ENCODE measurements around the gene ZMYND8. TPM values are rescaled to one million over a fixed set of nuclear protein-coding genes. Genes with fewer than 3 reads are reported as not detected.

The ZMYND8 gene
- total and polyA plus RNA-seq, 9 donors = 12.2 to 18.9 (median 16.0) TPM

- DNase-seq = no peak
- H3K27ac ChIP-seq (ENCODE audit: low read length) = no peak overlapping the region
- H3K36me3 ChIP-seq (ENCODE audit: control insufficient read depth, insufficient read depth, low read length) = peaks cover 58% of the 10 kb centered on the region
- 92% methylated on average over 7 of the region's 8 CpGs for WGBS (ENCODE audit: insufficient coverage)
- no peaks in the 10 kb centered on the region for H3K27me3 ChIP-seq (ENCODE audit: control insufficient read depth, insufficient read depth, low read length)
- H3K9me3 ChIP-seq (replicated peaks; ENCODE audit: control insufficient read depth, low read depth, low read length) = no peaks in the 10 kb centered on the region
- H3K4me3 ChIP-seq (ENCODE audit: low read length) = no peak overlapping the region
- no peaks in the 10 kb centered on the region for H3K4me1 ChIP-seq (ENCODE audit: control insufficient read depth, insufficient read depth, low read length)
These were observed 125.7 kb downstream of the ZMYND8 start for GRCh38 chr20:47230811-47231256.

GRCh38 chr20:47228654-47229053 is 127.8 kb downstream of the ZMYND8 start:
- Histone ChIP-seq H3K9me3 (replicated peaks; ENCODE audit: control insufficient read depth, low read depth, low read length) (no peaks in the 10 kb centered on the region), H3K27me3 (ENCODE audit: control insufficient read depth, insufficient read depth, low read length) (no peaks in the 10 kb centered on the region), H3K36me3 (ENCODE audit: control insufficient read depth, insufficient read depth, low read length) (peaks cover 58% of the 10 kb centered on the region), H3K4me1 (ENCODE audit: control insufficient read depth, insufficient read depth, low read length) (no peaks in the 10 kb centered on the region), H3K27ac (ENCODE audit: low read length) (no peak overlapping the region), H3K4me3 (ENCODE audit: low read length) (no peak overlapping the region)
- DNase-seq = no peak
- WGBS (ENCODE audit: insufficient coverage) = 75% methylated on average over 1 of the region's 5 CpGs

GRCh38 chr20:47227576-47227975 is 128.9 kb downstream of the ZMYND8 start:
- H3K4me1 ChIP-seq (ENCODE audit: control insufficient read depth, insufficient read depth, low read length) = no peaks in the 10 kb centered on the region
- WGBS (ENCODE audit: insufficient coverage) = no CpG with 5 or more reads among the region's 9 CpGs
- H3K4me3 ChIP-seq (ENCODE audit: low read length) = no peak overlapping the region
- H3K27ac ChIP-seq (ENCODE audit: low read length) = no peak overlapping the region
- H3K27me3 ChIP-seq (ENCODE audit: control insufficient read depth, insufficient read depth, low read length) = no peaks in the 10 kb centered on the region
- no peaks in the 10 kb centered on the region for H3K9me3 ChIP-seq (replicated peaks; ENCODE audit: control insufficient read depth, low read depth, low read length)
- peaks cover 61% of the 10 kb centered on the region for H3K36me3 ChIP-seq (ENCODE audit: control insufficient read depth, insufficient read depth, low read length)
- no peak for DNase-seq

GRCh38 chr20:47227119-47227518 is 129.4 kb downstream of the ZMYND8 start:
- Histone ChIP-seq H3K4me3 (ENCODE audit: low read length) (no peak overlapping the region), H3K36me3 (ENCODE audit: control insufficient read depth, insufficient read depth, low read length) (peaks cover 65% of the 10 kb centered on the region), H3K27ac (ENCODE audit: low read length) (no peak overlapping the region), H3K4me1 (ENCODE audit: control insufficient read depth, insufficient read depth, low read length) (no peaks in the 10 kb centered on the region), H3K27me3 (ENCODE audit: control insufficient read depth, insufficient read depth, low read length) (no peaks in the 10 kb centered on the region), H3K9me3 (replicated peaks; ENCODE audit: control insufficient read depth, low read depth, low read length) (no peaks in the 10 kb centered on the region)
- WGBS (ENCODE audit: insufficient coverage) = 100% methylated on average over 1 of the region's 7 CpGs
- DNase-seq = no peak

- Histone ChIP-seq H3K4me3 (ENCODE audit: low read length) (no peak overlapping the region), H3K9me3 (replicated peaks; ENCODE audit: control insufficient read depth, low read depth, low read length) (no peaks in the 10 kb centered on the region), H3K27ac (ENCODE audit: low read length) (no peak overlapping the region), H3K27me3 (ENCODE audit: control insufficient read depth, insufficient read depth, low read length) (no peaks in the 10 kb centered on the region), H3K4me1 (ENCODE audit: control insufficient read depth, insufficient read depth, low read length) (no peaks in the 10 kb centered on the region), H3K36me3 (ENCODE audit: control insufficient read depth, insufficient read depth, low read length) (peaks cover 74% of the 10 kb centered on the region)
- DNase-seq = no peak
- 100% methylated on average over 1 of the region's 1 CpG for WGBS (ENCODE audit: insufficient coverage)
These were observed 131.0 kb downstream of the ZMYND8 start for GRCh38 chr20:47225458-47225857.

- Histone ChIP-seq H3K4me3 (ENCODE audit: low read length) (no peak overlapping the region), H3K27ac (ENCODE audit: low read length) (no peak overlapping the region), H3K9me3 (replicated peaks; ENCODE audit: control insufficient read depth, low read depth, low read length) (no peaks in the 10 kb centered on the region), H3K4me1 (ENCODE audit: control insufficient read depth, insufficient read depth, low read length) (no peaks in the 10 kb centered on the region), H3K27me3 (ENCODE audit: control insufficient read depth, insufficient read depth, low read length) (no peaks in the 10 kb centered on the region), H3K36me3 (ENCODE audit: control insufficient read depth, insufficient read depth, low read length) (peaks cover 77% of the 10 kb centered on the region)
- DNase-seq = no peak
- no CpG with 5 or more reads among the region's 4 CpGs for WGBS (ENCODE audit: insufficient coverage)
These were observed 131.6 kb downstream of the ZMYND8 start for GRCh38 chr20:47224857-47225256.

- H3K4me1 ChIP-seq (ENCODE audit: control insufficient read depth, insufficient read depth, low read length) = no peaks in the 10 kb centered on the region
- no peak overlapping the region for H3K4me3 ChIP-seq (ENCODE audit: low read length)
- H3K27ac ChIP-seq (ENCODE audit: low read length) = no peak overlapping the region
- no peaks in the 10 kb centered on the region for H3K27me3 ChIP-seq (ENCODE audit: control insufficient read depth, insufficient read depth, low read length)
- 95% methylated on average over 6 of the region's 11 CpGs for WGBS (ENCODE audit: insufficient coverage)
- H3K9me3 ChIP-seq (replicated peaks; ENCODE audit: control insufficient read depth, low read depth, low read length) = no peaks in the 10 kb centered on the region
- peaks cover 77% of the 10 kb centered on the region for H3K36me3 ChIP-seq (ENCODE audit: control insufficient read depth, insufficient read depth, low read length)
- DNase-seq = no peak
These were observed 132.2 kb downstream of the ZMYND8 start for GRCh38 chr20:47224300-47224791.

GRCh38 chr20:47223896-47224295 is 132.6 kb downstream of the ZMYND8 start:
- no peak overlapping the region for H3K27ac ChIP-seq (ENCODE audit: low read length)
- H3K36me3 ChIP-seq (ENCODE audit: control insufficient read depth, insufficient read depth, low read length) = peaks cover 74% of the 10 kb centered on the region
- no peaks in the 10 kb centered on the region for H3K4me1 ChIP-seq (ENCODE audit: control insufficient read depth, insufficient read depth, low read length)
- no peak for DNase-seq
- H3K9me3 ChIP-seq (replicated peaks; ENCODE audit: control insufficient read depth, low read depth, low read length) = no peaks in the 10 kb centered on the region
- no peaks in the 10 kb centered on the region for H3K27me3 ChIP-seq (ENCODE audit: control insufficient read depth, insufficient read depth, low read length)
- no peak overlapping the region for H3K4me3 ChIP-seq (ENCODE audit: low read length)
- 78% methylated on average over 1 of the region's 1 CpG for WGBS (ENCODE audit: insufficient coverage)

- Histone ChIP-seq H3K4me1 (ENCODE audit: control insufficient read depth, insufficient read depth, low read length) (no peaks in the 10 kb centered on the region), H3K9me3 (replicated peaks; ENCODE audit: control insufficient read depth, low read depth, low read length) (no peaks in the 10 kb centered on the region), H3K36me3 (ENCODE audit: control insufficient read depth, insufficient read depth, low read length) (peaks cover 75% of the 10 kb centered on the region), H3K4me3 (ENCODE audit: low read length) (no peak overlapping the region), H3K27ac (ENCODE audit: low read length) (no peak overlapping the region), H3K27me3 (ENCODE audit: control insufficient read depth, insufficient read depth, low read length) (no peaks in the 10 kb centered on the region)
- 87% methylated on average over 3 of the region's 12 CpGs for WGBS (ENCODE audit: insufficient coverage)
- no peak for DNase-seq
These were observed 133.9 kb downstream of the ZMYND8 start for GRCh38 chr20:47222468-47223119.

- no peak for DNase-seq
- H3K4me3 ChIP-seq (ENCODE audit: low read length) = no peak overlapping the region
- H3K27ac ChIP-seq (ENCODE audit: low read length) = no peak overlapping the region
- no peaks in the 10 kb centered on the region for H3K9me3 ChIP-seq (replicated peaks; ENCODE audit: control insufficient read depth, low read depth, low read length)
- H3K4me1 ChIP-seq (ENCODE audit: control insufficient read depth, insufficient read depth, low read length) = no peaks in the 10 kb centered on the region
- H3K36me3 ChIP-seq (ENCODE audit: control insufficient read depth, insufficient read depth, low read length) = peaks cover 74% of the 10 kb centered on the region
- no peaks in the 10 kb centered on the region for H3K27me3 ChIP-seq (ENCODE audit: control insufficient read depth, insufficient read depth, low read length)
- whole genome bisulfite sequencing (ENCODE audit: insufficient coverage) = 91% methylated on average over 12 of the region's 16 CpGs
These were observed 135.4 kb downstream of the ZMYND8 start for GRCh38 chr20:47221036-47221625.
